GM19467 (cell line): ENCODE data around the gene SCO2.
"Not testable (repeated sequence)": the region's sequence is repeated elsewhere in the genome, so short reads cannot be mapped to it uniquely, and the experiment has no call there.

Experiments used
- ATAC-seq: cut with Tn5 transposase; IDR thresholded peaks from one replicate; pipeline ENCODE4 v1.9.1; 2021; ENCODE audit warnings: mild to moderate bottlenecking, moderate library complexity; ENCODE audit not compliant: unreplicated experiment

The SCO2 gene

DNA sequence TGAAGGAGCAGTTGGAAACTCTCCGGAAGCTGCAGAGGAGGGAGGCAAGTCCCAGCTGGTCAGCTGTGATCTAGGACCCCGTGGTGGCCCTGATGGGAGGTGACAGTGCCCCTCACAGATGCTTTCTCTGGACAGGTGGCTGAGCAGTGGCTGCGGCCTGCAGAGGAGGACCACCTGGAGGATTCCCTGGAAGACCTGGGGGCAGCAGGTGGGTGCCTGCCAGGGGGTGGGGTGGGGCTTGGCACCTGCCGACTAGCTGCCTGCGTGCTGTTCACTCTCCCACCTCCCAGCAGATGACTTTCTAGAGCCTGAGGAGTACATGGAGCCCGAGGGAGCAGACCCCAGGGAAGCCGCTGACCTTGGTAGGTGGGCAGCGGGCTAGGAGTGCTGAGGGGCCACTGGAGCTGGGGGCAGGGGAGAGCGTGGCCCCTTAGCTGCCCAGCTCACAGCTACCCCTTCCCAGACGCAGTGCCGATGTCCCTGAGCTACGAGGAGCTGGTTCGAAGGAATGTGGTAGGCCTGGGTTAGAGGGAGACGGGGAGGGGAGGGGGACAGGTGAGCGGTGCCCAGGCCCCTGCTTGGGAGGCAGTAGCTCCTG is 3.1 kb downstream of the SCO2 start:
- ATAC-seq, result no peak

DNA sequence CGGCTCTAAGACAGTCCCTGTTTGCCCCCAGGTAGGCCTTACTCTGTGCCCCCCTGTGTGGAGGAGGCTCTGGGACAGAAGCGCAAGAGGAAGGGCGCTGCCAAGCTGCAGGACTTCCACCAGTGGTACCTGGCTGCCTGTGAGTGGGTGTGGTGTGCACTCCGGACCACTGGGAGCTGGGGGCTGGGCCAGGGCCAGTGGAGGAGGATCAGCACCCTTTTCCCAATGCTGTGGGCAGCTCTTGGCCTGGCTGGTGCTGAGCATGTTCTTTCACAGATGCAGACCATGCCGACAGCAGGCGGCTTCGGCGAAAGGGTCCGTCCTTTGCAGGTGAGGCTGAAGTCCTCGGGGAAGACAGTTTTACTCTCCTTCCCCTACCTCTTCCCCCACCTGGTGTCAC is 3.7 kb downstream of the SCO2 start:
- ATAC-seq, result no peak

DNA sequence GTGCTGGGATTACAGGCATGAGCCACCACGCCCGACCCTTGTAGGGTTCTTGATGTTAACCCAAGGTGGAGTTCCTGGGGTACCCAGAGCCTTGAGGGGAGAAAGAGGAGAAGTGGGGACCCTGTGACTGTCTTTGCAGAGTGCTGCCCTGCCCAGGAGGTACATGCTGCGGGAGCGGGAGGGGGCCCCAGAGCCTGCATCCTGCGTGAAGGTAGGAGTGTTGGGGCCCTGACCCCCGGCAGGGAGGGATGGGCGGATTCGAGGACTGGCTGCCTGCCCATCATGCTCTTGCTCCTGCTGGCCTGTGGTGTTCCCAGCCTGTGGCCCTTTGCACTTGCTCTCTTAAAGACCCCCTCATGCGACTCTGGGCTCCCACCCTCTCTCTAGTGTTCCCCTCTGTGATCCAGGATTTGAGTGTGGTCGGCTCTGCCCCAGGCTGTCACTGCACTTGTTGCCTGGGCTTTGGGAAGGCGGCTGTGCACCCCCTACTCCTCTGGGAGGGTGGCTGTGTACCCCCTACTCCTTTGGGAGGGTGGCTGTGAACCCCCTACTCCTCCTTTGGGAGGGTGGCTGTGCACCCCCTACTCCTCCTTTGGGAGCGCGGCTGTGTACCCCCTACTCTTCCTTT is 4.5 kb downstream of the SCO2 start:
- ATAC-seq, result no peak

DNA sequence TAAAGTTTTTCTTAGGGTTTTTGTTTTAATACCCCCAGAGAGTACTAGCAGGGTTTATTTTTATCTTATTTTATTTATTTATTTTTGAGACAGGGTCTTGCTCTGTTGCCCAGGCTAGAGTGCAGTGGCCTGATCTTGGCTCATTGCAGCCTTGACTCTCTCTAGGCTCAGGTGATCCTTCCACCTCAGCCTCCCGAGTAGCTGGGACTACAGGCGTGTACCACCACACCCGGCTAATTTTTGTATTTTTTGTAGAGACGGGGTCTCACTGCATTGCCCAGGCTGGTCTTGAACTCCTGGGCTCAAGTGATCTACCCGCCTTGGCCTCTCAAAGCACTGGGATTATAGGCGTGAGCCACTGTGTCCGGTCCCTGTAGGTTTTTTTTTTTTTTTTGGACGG is 5.2 kb downstream of the SCO2 start:
- ATAC-seq, result not testable (repeated sequence)

DNA sequence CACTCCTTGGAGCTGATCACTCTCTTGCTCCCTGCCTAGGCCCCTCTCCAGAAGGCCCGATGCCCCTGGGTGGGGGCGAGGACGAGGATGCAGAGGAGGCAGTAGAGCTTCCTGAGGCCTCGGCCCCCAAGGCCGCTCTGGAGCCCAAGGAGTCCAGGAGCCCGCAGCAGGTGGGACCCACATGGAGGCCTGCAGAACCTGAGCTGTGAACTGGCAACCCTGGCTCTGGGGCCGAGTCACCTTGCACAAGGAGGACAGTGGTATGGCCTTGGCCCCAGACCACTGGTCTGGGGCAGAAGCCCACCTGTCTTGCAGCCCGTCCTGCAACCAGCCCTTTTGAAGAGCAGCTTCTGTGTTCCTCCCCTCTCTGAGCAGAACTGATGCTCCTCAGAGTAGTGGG is 6.2 kb downstream of the SCO2 start:
- ATAC-seq, result no peak

DNA sequence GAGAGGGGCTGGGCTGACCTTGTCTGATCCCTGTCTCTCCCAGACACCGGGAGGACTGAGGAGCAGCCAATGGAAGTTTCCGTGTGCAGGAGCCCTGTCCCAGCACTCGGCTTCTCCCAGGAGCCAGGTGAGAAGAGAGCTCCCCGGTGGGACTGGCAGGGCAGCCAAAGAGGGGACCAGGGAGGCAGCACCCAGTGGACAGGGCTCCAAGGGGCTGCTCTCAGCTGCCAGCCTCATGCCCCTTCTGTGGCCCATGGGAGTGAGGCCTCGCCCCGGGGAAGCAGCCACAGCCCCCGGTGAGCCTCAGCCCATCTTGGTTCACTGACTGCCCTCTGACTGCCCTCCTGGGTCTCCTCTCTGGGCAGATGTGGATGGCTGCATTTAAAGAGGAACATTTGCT is 6.8 kb downstream of the SCO2 start:
- ATAC-seq, result no peak

DNA sequence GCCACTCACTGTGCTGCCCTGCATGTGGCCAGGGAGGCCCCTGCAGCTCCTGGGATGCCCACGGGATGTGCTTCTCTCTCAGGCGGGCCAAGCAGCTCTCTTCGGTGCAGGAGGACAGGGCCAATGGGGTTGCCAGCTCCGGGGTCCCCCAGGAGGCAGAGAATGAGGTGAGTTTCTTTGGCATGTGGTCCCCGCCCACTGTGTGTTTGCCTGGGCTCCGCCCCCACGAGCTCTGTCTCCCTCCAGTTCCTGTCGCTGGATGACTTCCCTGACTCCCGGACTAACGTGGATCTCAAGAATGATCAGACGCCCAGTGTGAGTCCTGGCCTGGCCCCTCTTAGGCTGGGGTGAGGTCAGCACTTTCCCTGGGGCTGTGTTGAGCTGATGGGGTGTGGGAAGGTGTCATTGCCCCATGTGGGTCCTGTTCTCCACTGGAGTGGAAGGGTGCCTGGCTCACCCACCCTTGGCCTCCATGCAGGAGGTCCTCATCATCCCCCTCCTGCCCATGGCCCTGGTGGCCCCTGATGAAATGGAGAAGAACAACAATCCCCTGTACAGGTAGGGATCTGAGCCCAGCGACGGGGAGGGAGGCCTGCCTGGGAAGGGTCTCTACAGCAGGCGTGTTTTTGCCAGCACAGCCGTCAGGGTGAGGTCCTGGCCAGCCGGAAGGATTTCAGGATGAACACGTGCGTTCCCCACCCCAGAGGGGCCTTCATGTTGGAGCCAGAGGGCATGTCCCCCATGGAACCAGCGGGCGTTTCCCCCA is 7.7 kb downstream of the SCO2 start:
- no peak for ATAC-seq

DNA sequence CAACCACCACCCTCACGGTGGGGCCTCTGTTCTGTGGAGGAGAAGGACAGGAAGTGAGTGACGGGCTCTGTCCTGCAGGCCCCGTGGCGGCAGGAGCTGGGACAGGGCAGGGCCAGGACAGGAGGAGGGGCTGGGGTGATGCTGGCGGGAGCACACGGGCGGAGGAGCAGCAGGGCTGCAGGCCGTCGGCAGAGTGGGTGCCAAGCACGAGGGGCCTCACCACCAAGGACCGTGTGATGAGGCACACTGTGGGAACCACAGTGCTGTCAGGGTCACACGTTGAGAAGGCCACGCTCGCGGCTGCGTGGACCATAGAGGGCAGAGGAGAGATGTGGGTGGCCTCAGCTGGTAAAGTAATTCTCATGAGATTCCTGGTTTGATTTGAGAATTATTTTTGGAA is 8.5 kb downstream of the SCO2 start:
- no peak for ATAC-seq

DNA sequence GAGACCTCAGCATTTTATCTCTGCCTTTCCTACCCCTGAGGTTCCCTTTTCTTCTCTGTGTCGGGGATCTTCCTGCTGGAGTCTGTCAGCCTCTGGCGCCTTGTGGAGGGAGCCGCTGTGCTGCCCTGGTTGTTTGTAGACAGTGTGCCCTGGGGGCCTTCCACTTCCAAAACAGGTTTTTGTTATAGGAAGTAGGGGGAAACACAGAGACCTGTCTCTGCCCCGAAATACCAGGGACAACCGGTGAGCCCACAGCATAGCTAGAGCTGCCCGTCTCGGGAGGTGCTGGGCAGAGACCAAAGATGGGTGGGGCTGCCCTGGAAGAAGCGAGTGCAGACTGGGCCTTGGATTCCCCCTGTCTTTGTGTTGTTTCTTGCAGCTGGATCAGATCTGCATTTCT is 9.3 kb downstream of the SCO2 start:
- ATAC-seq, result no peak

DNA sequence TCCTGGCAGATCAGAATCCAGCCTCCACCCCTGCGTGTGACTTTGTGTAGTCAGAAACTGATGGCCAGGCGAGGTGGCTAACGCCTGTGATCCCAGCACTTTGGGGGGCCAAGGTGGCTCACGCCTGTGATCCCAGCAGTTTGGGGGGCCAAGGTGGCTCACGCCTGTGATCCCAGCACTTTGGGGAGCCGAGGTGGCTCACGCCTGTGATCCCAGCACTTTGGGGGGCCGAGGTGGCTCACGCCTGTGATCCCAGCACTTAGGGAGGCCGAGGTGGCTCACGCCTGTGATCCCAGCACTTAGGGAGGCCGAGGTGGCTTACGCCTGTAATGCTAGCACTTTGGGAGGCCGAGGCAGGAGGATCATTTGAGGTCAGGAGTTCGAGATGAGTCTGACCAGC is 12.2 kb downstream of the SCO2 start:
- no peak for ATAC-seq

DNA sequence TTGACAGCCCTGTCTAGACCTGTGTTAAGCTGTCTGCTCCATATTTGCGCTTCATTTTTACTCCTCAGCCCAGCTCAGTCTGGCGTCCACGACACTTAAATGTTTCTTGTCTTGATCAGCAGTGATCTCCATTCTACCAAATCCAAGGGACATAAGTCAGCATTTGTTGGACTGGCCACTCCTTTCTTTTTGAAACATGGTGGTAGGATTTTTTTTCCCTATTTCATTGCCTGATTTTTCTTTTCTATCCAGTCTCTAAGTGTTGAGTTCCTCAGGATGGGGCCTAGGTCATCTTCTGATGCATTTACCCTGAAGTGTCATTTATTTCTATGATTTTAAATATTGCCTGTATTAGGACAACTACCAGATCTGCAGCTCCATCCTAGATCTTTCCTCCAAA is 16.5 kb downstream of the SCO2 start:
- ATAC-seq, result no peak

DNA sequence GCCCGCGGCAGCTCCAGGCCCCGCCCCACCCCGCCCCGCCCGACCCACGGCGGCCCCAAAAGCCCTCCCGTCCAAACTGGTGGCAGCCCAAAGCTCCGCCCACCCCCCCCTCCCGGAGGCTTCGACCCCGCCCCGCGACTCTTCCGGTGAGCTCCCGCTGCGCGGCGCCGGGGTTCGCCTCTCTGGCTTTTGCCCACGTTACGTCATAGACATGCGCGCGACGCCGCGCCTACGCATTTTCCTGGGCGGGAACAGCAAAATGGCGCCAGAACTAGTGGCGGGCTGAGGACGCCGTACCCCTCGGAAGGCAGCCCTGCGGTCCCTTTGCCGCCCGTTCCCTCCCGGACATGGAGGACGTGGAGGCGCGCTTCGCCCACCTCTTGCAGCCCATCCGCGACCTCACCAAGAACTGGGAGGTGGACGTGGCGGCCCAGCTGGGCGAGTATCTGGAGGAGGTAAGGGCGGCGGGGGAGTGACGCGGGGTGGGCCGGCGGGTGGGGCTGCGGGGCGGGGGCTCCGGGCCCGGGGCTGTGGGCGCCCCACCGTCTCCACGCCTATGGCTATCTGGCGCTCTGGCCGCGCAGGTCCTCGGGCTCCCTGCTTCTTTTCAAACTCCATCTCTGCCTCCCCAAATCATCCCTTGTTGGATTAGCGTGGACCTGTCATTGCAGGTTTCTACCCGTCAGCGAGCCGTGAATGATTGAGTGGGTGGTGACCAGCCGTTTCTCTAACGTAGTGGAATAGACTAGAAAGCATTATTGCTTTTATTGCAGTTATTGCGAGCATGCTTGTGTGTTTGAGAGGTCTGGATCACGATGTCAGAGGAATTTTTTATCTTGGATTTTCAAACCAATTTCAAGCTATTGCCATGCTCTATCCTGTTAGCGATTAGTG is 17.2 kb downstream of the SCO2 start, which contains the start of gene NCAPH2:
TSS of gene NCAPH2 (plus strand) at position 234 of the 894 bp plus-strand sequence. CDS start at position 348, 114 bp downstream.
- peak; percentile 63 for ATAC-seq

DNA sequence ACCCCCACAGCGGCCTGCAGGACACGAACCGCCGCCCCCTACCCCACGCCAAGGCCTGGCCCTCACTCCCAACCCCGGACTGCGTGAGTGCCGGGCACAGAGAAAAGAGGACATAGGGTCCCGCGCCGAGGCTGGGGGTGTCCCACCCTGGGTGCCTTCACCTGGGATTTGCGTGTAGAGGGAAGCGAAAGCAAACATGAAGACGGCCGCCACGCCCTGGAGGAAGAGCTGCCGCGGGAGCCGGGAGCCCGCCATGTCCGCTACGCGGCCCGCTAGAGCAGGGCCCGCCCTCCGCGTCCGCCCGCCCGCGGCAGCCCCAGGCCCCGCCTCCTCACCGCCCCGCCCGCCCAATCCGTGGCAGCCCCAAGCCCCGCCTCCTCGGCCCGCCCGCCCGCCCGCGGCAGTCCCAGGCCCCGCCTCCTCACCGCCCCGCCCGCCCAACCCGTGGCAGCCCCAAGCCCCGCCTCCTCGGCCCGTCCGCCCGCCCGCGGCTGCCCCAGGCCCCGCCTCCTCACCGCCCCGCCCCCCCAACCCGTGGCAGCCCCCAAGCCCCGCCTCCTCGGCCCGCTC is 17.9 kb downstream of the SCO2 start, which contains the start of gene LMF2:
TSS of gene LMF2 (minus strand) at position 282 of the 570 bp plus-strand sequence. CDS start at position 255, 27 bp downstream.
- peak; percentile 40 for ATAC-seq

DNA sequence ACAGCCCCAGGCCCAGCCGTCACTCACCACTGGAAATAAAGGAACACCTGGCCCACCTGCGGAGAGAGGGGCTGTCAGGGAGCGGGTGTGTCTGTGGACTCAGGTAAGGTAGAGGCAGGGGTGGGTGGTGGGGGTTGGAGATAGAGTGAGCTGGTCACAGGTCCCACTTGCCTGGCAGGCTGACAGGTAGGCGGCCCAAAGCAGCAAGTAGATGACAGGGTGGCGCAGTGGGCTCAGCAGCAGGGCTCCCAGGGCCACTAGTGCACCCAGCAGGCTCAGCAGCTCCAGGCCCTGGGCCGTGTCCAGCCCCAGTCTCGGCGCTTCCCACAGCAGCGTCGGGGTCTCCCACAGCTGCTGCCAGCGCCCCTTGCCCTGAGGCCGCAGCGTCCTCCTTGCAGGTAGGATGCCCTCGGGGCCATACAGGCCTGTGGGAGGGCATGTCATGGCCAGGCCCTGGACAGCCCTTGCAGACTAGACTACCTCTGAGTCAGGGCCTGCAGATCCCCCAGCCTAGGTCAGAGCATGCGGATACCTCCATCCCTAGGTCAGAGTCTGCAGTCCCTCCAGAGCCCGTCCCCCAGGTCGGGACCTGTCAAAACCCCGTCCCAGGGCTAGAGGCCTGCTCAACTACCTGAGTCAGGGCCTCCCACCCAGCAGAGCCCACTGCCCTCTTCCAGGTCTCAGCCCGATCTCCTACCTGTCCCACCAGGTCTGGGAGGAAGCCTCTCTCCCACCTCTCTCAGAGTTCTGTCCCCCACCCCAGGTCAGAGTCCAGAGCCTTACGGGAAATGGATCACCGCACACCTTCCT is 18.6 kb downstream of the SCO2 start:
- no peak for ATAC-seq

DNA sequence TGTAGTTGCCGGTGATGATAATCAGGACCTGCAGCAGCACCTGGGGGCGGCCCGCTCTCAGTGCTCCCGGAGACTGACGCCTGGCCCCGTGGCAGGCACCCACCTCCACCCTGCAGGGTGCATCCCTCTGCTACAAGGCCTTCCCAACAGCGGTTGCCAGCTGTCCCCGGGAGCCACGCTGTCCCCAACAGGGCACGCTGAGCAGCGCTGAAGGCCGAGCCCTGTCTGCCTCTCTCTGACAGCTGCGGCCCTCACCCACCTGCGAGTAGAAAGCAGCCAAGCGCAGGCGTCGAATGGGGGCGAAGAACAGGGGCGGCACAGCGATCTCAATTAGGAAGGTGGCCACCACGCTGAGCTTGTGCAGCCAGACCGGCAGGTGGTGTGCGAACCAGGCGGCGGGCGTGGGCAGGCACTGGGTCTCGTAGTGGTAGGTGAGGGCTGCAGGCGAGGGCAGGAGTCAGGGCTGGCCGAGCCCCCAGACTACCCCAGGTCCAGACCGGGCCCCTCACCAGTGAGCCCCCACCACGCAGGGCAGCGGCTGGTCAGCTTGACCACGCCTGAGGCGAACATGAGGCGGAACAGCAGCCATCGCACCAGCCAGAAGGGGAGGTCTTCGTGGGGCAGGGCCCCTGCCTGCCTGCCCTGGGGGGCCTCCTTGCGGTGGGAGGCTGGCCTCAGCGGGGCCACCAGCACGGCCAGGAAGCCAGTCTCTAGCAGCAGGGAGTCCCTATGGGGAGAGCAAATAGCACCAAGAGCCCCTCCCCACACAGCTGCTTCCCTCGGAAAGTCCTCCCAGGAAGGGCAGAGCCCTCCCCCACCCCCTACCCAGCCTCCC is 19.4 kb downstream of the SCO2 start:
- no peak for ATAC-seq

DNA sequence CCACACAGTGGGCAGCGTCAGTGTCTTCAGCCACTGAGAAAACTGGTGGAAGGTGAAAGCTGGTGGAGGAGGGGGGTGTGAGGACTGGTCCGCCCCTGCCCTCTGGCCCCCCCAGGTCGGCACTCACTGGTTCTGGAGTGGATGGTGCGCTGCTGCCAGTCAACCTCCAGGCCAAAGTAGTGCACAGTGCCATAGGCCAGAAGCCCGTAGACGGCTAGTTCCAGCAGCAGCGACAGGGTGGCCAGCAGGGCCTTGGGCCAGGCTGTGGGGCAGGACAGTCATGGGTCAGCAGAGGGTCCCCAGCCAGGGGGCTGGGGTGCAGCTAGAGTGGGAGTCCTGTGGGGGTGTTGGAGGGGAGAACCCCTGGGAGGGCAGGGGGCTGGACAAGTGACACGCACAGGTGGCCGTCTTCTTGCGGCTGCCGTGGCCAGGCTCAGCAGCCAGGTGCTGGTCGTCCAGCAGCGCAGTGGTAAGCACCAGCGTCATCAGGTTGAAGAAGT is 20.1 kb downstream of the SCO2 start:
- no peak for ATAC-seq

DNA sequence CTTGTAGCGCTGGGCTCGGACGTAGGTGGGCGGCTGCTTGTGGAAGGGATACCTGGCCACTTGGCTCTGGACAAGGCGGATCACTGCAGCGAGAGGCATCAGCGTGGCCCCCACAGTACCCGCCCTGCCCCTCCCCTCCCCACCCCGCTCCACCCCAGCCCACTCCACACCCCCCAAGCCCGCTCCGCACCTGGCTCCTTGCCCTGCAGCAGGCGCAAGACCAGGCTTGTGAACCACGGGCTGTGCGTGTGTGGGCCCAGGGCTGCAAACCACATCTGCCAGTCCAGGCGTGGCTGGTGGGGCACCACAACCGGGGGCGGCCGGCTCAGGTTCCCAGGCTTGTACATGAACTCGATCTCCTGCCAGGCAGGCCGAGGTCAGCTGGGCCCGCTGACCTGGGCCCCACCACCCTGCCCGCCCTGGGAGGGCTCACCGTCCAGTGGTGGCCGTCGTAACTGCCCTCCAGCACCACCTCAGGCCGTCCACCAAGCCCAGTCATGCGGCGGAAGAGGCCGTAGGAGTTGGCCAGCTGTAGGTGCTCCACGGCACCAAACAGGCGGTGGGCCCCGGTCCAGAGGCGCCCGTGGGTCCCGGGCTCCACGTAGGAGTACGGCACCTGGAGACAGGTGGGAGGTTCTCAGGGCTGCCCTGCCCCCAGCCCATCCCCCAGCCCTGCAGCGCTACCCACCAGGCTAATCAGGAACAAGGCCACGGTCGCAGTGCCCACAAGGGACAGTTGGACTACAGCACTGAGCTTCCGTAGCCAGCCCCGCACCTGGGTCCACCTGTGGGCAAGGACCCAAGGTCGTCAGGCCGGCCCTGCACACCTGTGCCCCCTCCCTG is 20.8 kb downstream of the SCO2 start:
- ATAC-seq, result no peak
